ENCODE results near the gene PHF1.

PHF1 gene

DNA sequence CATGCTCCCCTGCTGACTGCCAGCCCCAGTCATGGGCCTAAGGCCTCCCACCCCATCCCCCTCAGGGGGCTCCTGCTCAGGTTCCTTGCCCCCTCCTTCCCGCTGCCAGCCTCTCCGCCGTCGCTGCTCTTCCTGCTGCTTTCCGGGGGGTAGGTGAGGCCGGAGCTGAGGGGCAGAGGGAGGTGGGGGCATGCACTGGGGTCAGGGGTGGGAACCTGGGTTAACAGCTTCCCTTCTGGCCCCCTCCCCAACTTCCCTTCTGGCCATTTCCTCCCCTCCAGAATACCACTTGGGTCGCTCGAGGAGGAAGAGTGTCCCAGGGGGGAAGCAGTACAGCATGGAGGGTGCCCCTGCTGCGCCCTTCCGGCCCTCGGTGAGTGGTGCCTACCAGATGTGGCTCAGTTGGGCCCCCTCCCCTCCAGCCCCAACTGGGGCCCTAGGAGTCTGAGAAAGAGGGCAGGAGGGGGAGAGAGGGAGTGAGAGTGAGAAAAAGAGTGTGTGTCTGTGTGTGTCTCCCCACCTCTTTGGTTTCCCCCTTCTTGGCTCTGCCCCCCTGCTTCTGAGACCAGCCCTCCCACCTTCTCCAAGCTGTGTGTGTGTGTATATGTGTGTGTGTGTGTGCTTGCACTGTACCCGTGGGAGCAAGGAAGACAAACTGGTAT lies 21.2 kb downstream of the PHF1 start:
- 0 out of 2 replicates have a peak, but pooled peaks cover 5% of the 10 kb centered on the region for H3F3A ChIP-seq (ENCODE audit: insufficient read depth, low read length)
- peaks cover 50% of the 10 kb centered on the region for H3K4me1 ChIP-seq (ENCODE audit: insufficient read depth, low read length, severe bottlenecking)
- H3K9ac ChIP-seq (ENCODE audit: low read length): peak overlapping the region; percentile 39; the same call in 1 of the 2 replicates
- H3K9me2 ChIP-seq (ENCODE audit: low read depth, low read length): no peaks in the 10 kb centered on the region
- TF ChIP-seq EZH2 (IDR thresholded peaks at IDR 0.05; ENCODE audit: borderline replicate concordance, low read length): no peak
- TF ChIP-seq, protein P1, sequence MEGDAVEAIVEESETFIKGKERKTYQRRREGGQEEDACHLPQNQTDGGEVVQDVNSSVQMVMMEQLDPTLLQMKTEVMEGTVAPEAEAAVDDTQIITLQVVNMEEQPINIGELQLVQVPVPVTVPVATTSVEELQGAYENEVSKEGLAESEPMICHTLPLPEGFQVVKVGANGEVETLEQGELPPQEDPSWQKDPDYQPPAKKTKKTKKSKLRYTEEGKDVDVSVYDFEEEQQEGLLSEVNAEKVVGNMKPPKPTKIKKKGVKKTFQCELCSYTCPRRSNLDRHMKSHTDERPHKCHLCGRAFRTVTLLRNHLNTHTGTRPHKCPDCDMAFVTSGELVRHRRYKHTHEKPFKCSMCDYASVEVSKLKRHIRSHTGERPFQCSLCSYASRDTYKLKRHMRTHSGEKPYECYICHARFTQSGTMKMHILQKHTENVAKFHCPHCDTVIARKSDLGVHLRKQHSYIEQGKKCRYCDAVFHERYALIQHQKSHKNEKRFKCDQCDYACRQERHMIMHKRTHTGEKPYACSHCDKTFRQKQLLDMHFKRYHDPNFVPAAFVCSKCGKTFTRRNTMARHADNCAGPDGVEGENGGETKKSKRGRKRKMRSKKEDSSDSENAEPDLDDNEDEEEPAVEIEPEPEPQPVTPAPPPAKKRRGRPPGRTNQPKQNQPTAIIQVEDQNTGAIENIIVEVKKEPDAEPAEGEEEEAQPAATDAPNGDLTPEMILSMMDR (IDR thresholded peaks at IDR 0.05; ENCODE audit: low read length): no peak
- peak overlapping the region; percentile 80 for H3K4me2 ChIP-seq (ENCODE audit: low read length)
- H2AFZ ChIP-seq (ENCODE audit: low read length): no peak overlapping the region
- no peaks in the 10 kb centered on the region for H3K79me2 ChIP-seq (ENCODE audit: insufficient read depth, low read length)
- H3K27me3 ChIP-seq (ENCODE audit: insufficient read depth, low read length): no peaks in the 10 kb centered on the region
- peak overlapping the region; percentile 31 for H3K4me3 ChIP-seq (ENCODE audit: low read depth, low read length, poor library complexity, severe bottlenecking)
- peaks cover 16% of the 10 kb centered on the region; the same call in 1 of the 2 replicates for H3K36me3 ChIP-seq (ENCODE audit: insufficient read depth, low read length)
- H4K20me1 ChIP-seq (ENCODE audit: insufficient read depth, low read length): no peaks in the 10 kb centered on the region
- H3K27ac ChIP-seq (ENCODE audit: low read depth, low read length, poor library complexity, severe bottlenecking): no peak overlapping the region
- no peaks in the 10 kb centered on the region for H3K9me3 ChIP-seq (ENCODE audit: low read length)

GRCh38 chr6:33432546-33432945 lies 21.7 kb downstream of the PHF1 start:
- H3K36me3 ChIP-seq (ENCODE audit: insufficient read depth, low read length): peaks cover 18% of the 10 kb centered on the region; the same call in 1 of the 2 replicates
- H3K4me3 ChIP-seq (ENCODE audit: low read depth, low read length, poor library complexity, severe bottlenecking): peak overlapping the region; percentile 31
- H3K9me2 ChIP-seq (ENCODE audit: low read depth, low read length): no peaks in the 10 kb centered on the region
- no peak overlapping the region for H3K9ac ChIP-seq (ENCODE audit: low read length)
- H3K27ac ChIP-seq (ENCODE audit: low read depth, low read length, poor library complexity, severe bottlenecking): no peak overlapping the region
- H3K9me3 ChIP-seq (ENCODE audit: low read length): no peaks in the 10 kb centered on the region
- no peak overlapping the region for H2AFZ ChIP-seq (ENCODE audit: low read length)
- 0 out of 2 replicates have a peak, but pooled peaks cover 5% of the 10 kb centered on the region for H3F3A ChIP-seq (ENCODE audit: insufficient read depth, low read length)
- H4K20me1 ChIP-seq (ENCODE audit: insufficient read depth, low read length): no peaks in the 10 kb centered on the region
- no peak overlapping the region for H3K4me2 ChIP-seq (ENCODE audit: low read length)
- TF ChIP-seq EZH2 (IDR thresholded peaks at IDR 0.05; ENCODE audit: borderline replicate concordance, low read length): no peak
- TF ChIP-seq, protein P1 (IDR thresholded peaks at IDR 0.05; ENCODE audit: low read length): no peak
- H3K4me1 ChIP-seq (ENCODE audit: insufficient read depth, low read length, severe bottlenecking): peaks cover 45% of the 10 kb centered on the region
- no peaks in the 10 kb centered on the region for H3K27me3 ChIP-seq (ENCODE audit: insufficient read depth, low read length)
- H3K79me2 ChIP-seq (ENCODE audit: insufficient read depth, low read length): no peaks in the 10 kb centered on the region

DNA sequence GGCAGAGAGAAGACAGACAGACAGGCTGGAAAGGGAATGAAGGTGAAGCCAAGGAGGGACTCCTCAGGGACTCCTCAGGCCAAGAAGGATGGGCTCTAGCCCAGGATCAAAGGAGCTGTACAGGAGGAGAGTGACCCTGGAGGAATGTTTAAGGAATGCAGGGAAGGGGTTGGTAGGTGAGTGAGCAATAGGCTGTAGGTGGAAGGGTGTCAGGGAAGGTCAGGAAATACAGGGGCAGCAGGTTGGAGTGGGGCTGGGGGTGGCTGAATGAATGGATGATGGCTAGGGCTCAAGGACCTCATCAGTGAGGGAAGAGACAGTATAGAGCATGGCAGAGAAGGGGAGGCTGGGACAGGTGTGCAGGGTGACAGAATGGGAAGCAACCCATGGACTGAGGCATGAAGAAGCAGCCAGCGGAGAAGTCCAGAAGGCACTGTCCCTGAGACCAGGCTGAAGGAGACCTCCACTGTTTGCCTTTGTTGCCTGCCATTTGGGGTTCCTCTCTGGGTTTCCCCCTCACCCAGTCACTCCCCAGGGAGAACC lies 22.3 kb downstream of the PHF1 start:
- Histone ChIP-seq H3K36me3 (ENCODE audit: insufficient read depth, low read length) (peaks cover 19% of the 10 kb centered on the region), H3K9me3 (ENCODE audit: low read length) (no peaks in the 10 kb centered on the region), H3K9ac (ENCODE audit: low read length) (no peak overlapping the region), H2AFZ (ENCODE audit: low read length) (no peak overlapping the region), H3K27me3 (ENCODE audit: insufficient read depth, low read length) (no peaks in the 10 kb centered on the region), H3K4me1 (ENCODE audit: insufficient read depth, low read length, severe bottlenecking) (peaks cover 44% of the 10 kb centered on the region), H3K79me2 (ENCODE audit: insufficient read depth, low read length) (no peaks in the 10 kb centered on the region), H3K27ac (ENCODE audit: low read depth, low read length, poor library complexity, severe bottlenecking) (no peak overlapping the region), H3F3A (ENCODE audit: insufficient read depth, low read length) (0 out of 2 replicates have a peak, but pooled peaks cover 5% of the 10 kb centered on the region), H3K4me2 (ENCODE audit: low read length) (no peak overlapping the region), H3K4me3 (ENCODE audit: low read depth, low read length, poor library complexity, severe bottlenecking) (no peak overlapping the region), H3K9me2 (ENCODE audit: low read depth, low read length) (no peaks in the 10 kb centered on the region), H4K20me1 (ENCODE audit: insufficient read depth, low read length) (no peaks in the 10 kb centered on the region)
- TF ChIP-seq, protein P1 (IDR thresholded peaks at IDR 0.05; ENCODE audit: low read length): no peak
- TF ChIP-seq EZH2 (IDR thresholded peaks at IDR 0.05; ENCODE audit: borderline replicate concordance, low read length): no peak

All from OCI-LY1 (cell line).